ENCODE measurements around the gene RIOK1. TPM values are rescaled to one million over a fixed set of nuclear protein-coding genes. Genes with fewer than 3 reads are reported as not detected.
A peak's percentile ranks its signal among the peaks of the same experiment; 100 is the strongest.

Gene RIOK1
- 48.9 TPM for polyA plus RNA-seq (2012; ENCODE audit: insufficient read length, low read depth)

DNA sequence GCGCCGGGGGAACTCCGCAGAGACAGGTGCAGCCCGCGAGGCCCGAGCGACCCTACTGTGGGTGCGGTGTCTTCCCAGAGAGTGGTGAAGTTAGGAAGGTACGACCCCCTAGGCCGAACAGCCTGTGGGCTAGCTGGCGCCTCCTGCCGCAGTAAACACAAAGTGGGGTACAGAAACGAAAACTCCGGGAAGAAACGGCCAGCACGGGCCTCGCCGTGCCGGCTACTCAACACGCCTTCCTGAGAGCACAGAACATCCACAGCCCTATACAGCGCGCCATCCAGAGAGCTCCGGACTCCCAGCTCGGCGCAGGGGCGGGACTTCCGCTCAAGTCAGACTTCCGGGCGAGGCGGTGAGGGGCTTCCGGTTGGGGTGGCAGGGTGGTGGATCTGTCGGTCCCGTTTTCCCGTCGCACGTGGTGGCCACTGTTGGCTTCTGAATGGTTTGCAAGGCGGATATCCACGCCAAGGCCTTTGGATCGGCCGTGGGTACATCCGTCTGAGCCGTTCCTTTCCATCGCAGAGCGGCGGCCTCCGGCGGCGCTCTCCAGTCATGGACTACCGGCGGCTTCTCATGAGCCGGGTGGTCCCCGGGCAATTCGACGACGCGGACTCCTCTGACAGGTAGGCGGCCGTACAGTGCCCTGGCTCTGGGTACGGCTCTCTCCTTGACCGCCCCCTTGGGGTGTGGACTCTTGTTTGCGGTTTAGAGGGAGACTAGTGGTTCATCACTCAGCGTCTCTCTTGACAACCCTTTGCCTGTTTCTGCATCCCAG, at the start of gene RIOK1, which contains the start of gene CAGE1:
Gene RIOK1, plus strand, starts transcription at position 358 of the 775 bp plus-strand sequence. Its CDS starts 195 bp downstream, at position 553.
Gene CAGE1, minus strand, starts transcription at position 292 of the 775 bp plus-strand sequence. CDS start 2,569 bp downstream, outside the sequence.
- TF ChIP-seq SIN3A (IDR thresholded peaks at IDR 0.05; ENCODE audit: borderline replicate concordance, insufficient read depth, low read length) = no peak
- peak; percentile 99 for TF ChIP-seq POLR2AphosphoS5 (IDR thresholded peaks at IDR 0.05; ENCODE audit: low read depth, low read length)
- TF ChIP-seq, protein P1, sequence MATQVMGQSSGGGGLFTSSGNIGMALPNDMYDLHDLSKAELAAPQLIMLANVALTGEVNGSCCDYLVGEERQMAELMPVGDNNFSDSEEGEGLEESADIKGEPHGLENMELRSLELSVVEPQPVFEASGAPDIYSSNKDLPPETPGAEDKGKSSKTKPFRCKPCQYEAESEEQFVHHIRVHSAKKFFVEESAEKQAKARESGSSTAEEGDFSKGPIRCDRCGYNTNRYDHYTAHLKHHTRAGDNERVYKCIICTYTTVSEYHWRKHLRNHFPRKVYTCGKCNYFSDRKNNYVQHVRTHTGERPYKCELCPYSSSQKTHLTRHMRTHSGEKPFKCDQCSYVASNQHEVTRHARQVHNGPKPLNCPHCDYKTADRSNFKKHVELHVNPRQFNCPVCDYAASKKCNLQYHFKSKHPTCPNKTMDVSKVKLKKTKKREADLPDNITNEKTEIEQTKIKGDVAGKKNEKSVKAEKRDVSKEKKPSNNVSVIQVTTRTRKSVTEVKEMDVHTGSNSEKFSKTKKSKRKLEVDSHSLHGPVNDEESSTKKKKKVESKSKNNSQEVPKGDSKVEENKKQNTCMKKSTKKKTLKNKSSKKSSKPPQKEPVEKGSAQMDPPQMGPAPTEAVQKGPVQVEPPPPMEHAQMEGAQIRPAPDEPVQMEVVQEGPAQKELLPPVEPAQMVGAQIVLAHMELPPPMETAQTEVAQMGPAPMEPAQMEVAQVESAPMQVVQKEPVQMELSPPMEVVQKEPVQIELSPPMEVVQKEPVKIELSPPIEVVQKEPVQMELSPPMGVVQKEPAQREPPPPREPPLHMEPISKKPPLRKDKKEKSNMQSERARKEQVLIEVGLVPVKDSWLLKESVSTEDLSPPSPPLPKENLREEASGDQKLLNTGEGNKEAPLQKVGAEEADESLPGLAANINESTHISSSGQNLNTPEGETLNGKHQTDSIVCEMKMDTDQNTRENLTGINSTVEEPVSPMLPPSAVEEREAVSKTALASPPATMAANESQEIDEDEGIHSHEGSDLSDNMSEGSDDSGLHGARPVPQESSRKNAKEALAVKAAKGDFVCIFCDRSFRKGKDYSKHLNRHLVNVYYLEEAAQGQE (IDR thresholded peaks at IDR 0.05; ENCODE audit: insufficient read depth in 1 of 2, low read depth in 2 of 2, low read length in 2 of 2) = peak; percentile 46 to 68; a peak in 2 of 4 replicates
- peak; percentile 97 for TF ChIP-seq TAF1 (IDR thresholded peaks at IDR 0.05; ENCODE audit: borderline replicate concordance, insufficient read depth, low read length)
- TF ChIP-seq FOXP2 (optimal IDR thresholded peaks at IDR 0.05; ENCODE audit: borderline replicate concordance, extremely low read depth, extremely low read length, insufficient read depth) = no peak

DNA sequence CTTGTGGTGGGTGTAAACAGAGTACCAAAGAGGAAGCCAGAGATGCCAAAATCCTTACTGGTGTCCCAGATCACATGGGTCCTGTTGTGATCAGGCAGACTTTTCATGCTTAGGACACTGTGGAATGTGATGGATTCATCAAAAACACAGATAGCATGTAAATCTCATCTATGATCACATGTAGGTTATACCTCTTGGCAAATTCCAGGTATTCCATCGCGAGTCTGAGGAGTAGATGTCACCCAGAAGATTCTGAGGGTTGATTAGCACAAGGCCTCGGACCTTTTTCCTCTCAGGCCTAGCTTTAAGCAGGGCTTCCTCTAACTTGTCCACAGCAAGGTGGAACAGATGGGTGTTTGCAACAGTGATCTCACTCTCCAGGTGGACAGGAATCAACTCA, 48.3 kb upstream of the RIOK1 start:
- no peak for TF ChIP-seq POLR2AphosphoS5 (IDR thresholded peaks at IDR 0.05; ENCODE audit: low read depth, low read length)
- TF ChIP-seq FOXP2 (optimal IDR thresholded peaks at IDR 0.05; ENCODE audit: borderline replicate concordance, extremely low read depth, extremely low read length, insufficient read depth) = no peak
- TF ChIP-seq, protein P1 (IDR thresholded peaks at IDR 0.05; ENCODE audit: insufficient read depth in 1 of 2, low read depth in 2 of 2, low read length in 2 of 2) = no peak

DNA sequence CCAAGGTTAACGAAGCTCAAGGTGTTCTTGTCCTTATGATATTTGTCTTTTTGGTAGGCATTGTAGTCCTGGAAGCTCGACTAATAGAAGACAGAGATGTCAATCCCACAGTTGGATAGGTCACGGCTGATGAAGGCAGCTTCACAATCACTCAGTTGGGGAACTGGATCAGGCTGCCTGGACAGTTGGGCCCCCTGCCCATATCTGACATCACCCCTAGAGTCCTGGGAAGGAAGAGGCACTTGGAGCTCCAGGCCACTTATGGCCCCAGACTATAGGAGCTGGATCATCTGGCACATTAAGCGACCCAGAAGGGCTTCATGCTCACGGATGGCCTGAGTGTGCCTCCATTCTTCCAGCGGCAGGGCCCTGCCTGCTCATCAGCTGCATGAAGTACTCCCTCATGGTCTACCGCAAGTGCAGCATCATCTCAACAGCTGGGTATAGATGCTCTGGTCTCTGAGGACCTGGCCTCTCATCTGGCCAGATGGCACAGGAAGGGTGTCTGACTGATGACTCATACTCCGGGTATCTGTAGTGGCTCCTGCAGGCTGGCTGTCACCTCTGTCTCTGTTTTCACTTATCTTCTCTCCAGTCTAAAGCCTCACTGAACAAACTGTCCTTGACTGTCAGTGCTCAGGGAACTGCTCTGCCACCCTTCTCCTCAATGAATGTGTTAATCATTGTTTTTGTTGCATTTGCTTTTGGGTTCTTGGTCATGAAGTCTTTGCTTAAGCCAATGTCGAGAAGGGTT, 47.4 kb upstream of the RIOK1 start:
- TF ChIP-seq FOXP2 (optimal IDR thresholded peaks at IDR 0.05; ENCODE audit: borderline replicate concordance, extremely low read depth, extremely low read length, insufficient read depth) (no peak), POLR2AphosphoS5 (IDR thresholded peaks at IDR 0.05; ENCODE audit: low read depth, low read length) (no peak), SIN3A (IDR thresholded peaks at IDR 0.05; ENCODE audit: borderline replicate concordance, insufficient read depth, low read length) (no peak), TAF1 (IDR thresholded peaks at IDR 0.05; ENCODE audit: borderline replicate concordance, insufficient read depth, low read length) (no peak)
- TF ChIP-seq, protein P1 (IDR thresholded peaks at IDR 0.05; ENCODE audit: insufficient read depth in 1 of 2, low read depth in 2 of 2, low read length in 2 of 2) = no peak

DNA sequence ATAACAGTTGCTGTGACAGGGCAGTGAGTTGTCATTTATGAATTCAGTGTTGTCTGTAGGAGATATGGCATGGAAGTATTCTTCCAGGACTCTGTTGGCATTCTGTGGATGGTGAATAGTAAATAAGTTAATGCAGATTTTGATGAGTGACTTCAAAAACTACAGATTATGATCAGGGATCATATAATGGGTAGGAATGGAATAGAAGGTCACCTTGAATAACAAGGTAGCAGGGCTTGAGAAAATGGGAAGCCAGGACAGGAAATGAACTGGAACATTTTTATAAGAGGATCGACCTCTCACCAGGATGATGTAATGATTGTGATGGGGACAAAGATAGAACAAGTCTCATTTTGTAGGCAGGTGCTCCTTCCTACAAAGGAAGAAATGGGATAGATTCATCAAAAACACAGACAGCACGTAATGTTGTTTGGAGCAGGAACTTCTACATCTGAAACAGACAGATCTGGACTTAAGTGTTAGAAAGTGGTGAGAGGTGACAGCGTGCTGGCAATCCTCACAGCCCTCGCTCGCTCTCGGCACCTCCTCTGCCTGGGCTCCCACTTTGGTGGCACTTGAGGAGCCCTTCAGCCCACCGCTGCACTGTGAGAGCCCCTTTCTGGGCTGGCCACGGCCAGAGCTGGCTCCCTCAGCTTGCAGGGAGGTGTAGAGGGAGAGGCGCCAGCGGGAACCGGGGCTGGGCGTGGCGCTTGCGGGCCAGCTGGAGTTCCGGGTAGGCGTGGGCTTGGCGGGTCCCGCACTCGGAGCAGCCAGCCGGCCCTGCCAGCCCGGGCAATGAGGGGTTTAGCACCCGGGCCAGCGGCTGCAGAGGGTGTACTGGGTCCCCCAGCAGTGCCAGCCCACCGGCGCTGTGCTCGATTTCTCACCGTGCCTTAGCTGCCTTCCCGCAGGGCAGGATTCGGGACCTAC, 45.8 kb upstream of the RIOK1 start:
- TF ChIP-seq TAF1 (IDR thresholded peaks at IDR 0.05; ENCODE audit: borderline replicate concordance, insufficient read depth, low read length) = no peak
- no peak for TF ChIP-seq FOXP2 (optimal IDR thresholded peaks at IDR 0.05; ENCODE audit: borderline replicate concordance, extremely low read depth, extremely low read length, insufficient read depth)
- no peak for TF ChIP-seq POLR2AphosphoS5 (IDR thresholded peaks at IDR 0.05; ENCODE audit: low read depth, low read length)
- TF ChIP-seq SIN3A (IDR thresholded peaks at IDR 0.05; ENCODE audit: borderline replicate concordance, insufficient read depth, low read length) = no peak
- TF ChIP-seq, protein P1 (IDR thresholded peaks at IDR 0.05; ENCODE audit: insufficient read depth in 1 of 2, low read depth in 2 of 2, low read length in 2 of 2) = no peak
